Measurements from ENCODE around the gene COL4A1.

COL4A1 gene

DNA sequence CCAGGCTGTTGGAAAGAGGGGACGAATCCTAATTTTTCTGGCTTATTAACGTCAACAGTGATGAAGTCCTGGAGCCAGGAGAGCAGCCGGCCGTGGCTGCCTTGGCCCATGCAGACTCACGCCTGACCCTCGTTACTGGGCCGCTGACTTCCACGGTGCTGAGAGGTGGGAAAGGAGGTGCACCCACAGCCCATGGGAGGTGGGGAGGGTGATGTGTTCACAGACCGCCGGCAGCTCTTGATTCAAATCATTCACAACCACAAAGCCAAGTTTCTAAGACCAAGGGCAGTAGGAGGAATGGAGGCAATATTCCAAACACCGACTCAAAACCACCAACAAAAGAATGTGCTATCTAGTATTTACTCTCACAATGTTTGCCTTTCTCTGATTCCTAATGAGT lies 24.4 kb upstream of the COL4A1 start:
- Histone ChIP-seq H3K27ac (ENCODE audit: low read depth, low read length) (no peak overlapping the region), H3K4me3 (ENCODE audit: low read depth, low read length) (no peak overlapping the region), H3K9me3 (ENCODE audit: control insufficient read depth, insufficient read depth, low read length) (no peaks in the 10 kb centered on the region), H3K4me1 (ENCODE audit: control insufficient read depth, insufficient read depth, low read length) (peaks cover 30% of the 10 kb centered on the region), H3K9ac (ENCODE audit: low read depth, low read length) (no peak overlapping the region), H3K27me3 (ENCODE audit: control insufficient read depth, insufficient read depth, low read length) (no peaks in the 10 kb centered on the region), H3K36me3 (ENCODE audit: control insufficient read depth, insufficient read depth, low read length) (no peaks in the 10 kb centered on the region)

DNA sequence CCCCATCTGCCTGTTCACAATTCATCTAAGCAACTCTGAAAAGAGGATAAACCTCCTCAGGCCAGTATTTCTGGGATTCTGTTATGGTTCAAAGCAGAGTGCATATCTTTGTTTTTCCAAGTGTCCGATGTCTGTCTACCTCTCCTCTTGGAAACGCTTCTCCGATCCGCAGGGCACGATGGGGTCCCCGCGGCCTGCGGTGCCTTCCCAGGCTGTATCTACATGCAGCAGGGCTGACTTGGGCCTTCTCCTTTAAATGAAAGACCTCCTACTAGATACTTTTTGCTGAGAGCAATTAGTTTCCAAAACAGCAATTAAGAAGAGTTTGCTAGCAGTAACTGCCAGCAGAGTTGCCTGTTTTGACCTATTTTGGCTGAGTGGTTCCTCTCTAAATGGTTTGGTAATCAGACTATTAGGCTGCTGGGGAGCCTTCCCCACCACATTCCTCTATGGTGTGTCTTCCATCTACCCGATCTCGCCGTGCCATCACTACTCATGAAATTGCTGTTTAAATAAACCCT lies 23.6 kb upstream of the COL4A1 start:
- Histone ChIP-seq H3K27ac (ENCODE audit: low read depth, low read length) (no peak overlapping the region), H3K27me3 (ENCODE audit: control insufficient read depth, insufficient read depth, low read length) (no peaks in the 10 kb centered on the region), H3K4me1 (ENCODE audit: control insufficient read depth, insufficient read depth, low read length) (peaks cover 32% of the 10 kb centered on the region), H3K36me3 (ENCODE audit: control insufficient read depth, insufficient read depth, low read length) (no peaks in the 10 kb centered on the region), H3K9ac (ENCODE audit: low read depth, low read length) (no peak overlapping the region), H3K9me3 (ENCODE audit: control insufficient read depth, insufficient read depth, low read length) (no peaks in the 10 kb centered on the region), H3K4me3 (ENCODE audit: low read depth, low read length) (no peak overlapping the region)

DNA sequence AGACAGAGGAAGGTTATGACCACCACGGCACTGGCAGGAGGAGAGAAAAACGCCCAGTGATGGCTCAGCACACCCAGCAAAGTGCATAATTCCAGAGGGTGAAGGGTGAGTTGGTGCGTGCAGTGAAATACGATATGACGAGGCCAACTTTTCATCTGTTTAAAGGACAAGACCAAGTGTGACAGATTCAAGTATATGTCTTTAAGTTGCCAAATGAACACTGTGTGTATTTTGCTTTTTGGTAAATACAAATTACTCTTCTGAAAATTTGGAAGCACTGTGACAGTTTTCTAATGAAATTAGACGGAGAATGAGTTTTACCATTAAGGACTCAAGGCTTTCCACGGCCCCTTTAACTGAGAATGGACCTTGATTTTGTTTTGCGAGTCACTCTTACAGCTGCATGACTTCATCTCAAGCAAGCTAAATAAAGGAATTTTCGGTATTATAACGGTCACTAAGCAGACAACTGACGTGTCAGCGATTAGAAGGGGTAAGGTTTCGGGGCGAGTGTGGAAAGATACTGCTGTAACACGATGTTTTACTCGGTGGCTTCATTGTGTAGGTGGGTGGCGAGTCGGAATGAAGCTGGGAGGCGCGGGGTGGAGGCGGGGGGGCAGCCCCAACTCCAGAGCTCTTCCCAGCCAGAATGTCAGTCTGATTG lies 23.0 kb upstream of the COL4A1 start:
- H3K4me3 ChIP-seq (ENCODE audit: low read depth, low read length): no peak overlapping the region
- no peaks in the 10 kb centered on the region for H3K9me3 ChIP-seq (ENCODE audit: control insufficient read depth, insufficient read depth, low read length)
- H3K4me1 ChIP-seq (ENCODE audit: control insufficient read depth, insufficient read depth, low read length): peaks cover 32% of the 10 kb centered on the region
- no peaks in the 10 kb centered on the region for H3K27me3 ChIP-seq (ENCODE audit: control insufficient read depth, insufficient read depth, low read length)
- H3K27ac ChIP-seq (ENCODE audit: low read depth, low read length): no peak overlapping the region
- H3K9ac ChIP-seq (ENCODE audit: low read depth, low read length): no peak overlapping the region
- no peaks in the 10 kb centered on the region for H3K36me3 ChIP-seq (ENCODE audit: control insufficient read depth, insufficient read depth, low read length)

DNA sequence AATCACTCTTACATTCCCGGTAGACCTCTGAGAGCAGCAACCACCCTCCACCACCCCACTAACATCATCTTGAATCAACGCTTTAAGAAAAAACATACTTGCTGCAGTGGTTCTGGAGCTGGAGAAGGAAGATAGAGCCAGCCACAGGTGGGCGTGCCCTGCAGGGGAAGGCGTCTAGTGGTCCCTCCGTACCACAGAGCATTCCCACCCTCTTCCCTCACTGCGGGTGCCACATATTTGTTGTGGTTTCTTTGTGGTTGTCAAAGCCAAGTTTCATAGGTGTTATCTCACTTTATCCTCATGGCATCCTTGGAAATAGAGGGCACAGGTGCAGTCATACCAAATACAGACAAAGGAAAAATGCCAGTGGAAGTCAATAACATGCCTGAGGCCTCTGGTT lies 22.3 kb upstream of the COL4A1 start:
- Histone ChIP-seq H3K9ac (ENCODE audit: low read depth, low read length) (no peak overlapping the region), H3K4me3 (ENCODE audit: low read depth, low read length) (no peak overlapping the region), H3K36me3 (ENCODE audit: control insufficient read depth, insufficient read depth, low read length) (no peaks in the 10 kb centered on the region), H3K27ac (ENCODE audit: low read depth, low read length) (no peak overlapping the region), H3K9me3 (ENCODE audit: control insufficient read depth, insufficient read depth, low read length) (no peaks in the 10 kb centered on the region), H3K27me3 (ENCODE audit: control insufficient read depth, insufficient read depth, low read length) (no peaks in the 10 kb centered on the region), H3K4me1 (ENCODE audit: control insufficient read depth, insufficient read depth, low read length) (peaks cover 32% of the 10 kb centered on the region)

DNA sequence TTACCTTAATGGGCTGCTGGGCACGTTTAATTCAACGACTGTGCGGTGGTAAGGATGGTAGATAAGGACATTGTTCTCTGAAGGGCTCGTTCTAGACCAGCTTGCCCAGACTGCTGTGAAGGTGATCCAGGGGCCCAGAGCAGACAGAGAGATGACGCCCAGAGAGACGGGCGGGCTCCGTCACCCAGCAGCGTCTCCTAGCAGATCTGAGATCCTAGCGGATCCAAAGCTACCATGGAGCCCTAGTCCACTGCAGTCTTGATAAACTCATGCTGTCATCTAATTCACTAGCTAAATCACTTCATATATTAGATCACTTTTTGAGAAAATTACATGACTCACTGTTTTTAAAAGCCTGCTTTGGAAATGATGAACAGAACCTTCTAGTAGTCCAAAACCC lies 21.6 kb upstream of the COL4A1 start:
- peaks cover 34% of the 10 kb centered on the region for H3K4me1 ChIP-seq (ENCODE audit: control insufficient read depth, insufficient read depth, low read length)
- H3K4me3 ChIP-seq (ENCODE audit: low read depth, low read length): no peak overlapping the region
- no peaks in the 10 kb centered on the region for H3K9me3 ChIP-seq (ENCODE audit: control insufficient read depth, insufficient read depth, low read length)
- no peaks in the 10 kb centered on the region for H3K27me3 ChIP-seq (ENCODE audit: control insufficient read depth, insufficient read depth, low read length)
- H3K27ac ChIP-seq (ENCODE audit: low read depth, low read length): no peak overlapping the region
- H3K9ac ChIP-seq (ENCODE audit: low read depth, low read length): no peak overlapping the region
- no peaks in the 10 kb centered on the region for H3K36me3 ChIP-seq (ENCODE audit: control insufficient read depth, insufficient read depth, low read length)

DNA sequence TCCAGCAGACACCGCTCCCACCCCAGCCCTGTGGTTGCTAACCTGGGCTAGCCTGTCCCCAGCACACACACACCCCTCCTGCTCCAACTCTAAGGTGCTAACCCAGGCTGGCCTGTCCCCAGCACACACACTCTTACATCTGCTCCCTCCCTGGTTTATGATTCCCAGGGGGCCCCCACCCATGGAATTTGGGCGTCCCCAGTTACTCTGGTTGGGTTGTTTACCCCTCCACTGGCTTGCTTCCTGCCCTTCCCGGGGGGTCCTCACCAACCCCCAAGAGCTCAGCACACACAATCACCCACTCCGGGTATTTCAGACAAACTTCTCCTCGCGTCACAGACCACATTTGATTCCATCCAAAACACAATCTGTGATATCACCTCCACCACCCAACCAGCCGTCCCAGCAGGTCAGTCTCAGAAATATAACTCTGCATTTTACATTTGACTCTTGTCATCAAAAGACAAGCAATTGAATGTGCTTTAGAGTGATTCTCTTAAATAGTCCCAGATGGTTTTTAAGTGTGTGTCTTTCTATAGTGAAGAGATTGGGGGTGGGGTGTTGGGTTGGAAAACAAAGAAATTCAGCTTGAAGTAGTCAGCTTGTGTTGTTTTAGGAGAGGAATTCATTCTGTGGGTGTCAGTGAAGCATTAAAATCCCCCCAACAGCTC lies 20.2 kb upstream of the COL4A1 start:
- Histone ChIP-seq H3K27ac (ENCODE audit: low read depth, low read length) (peak overlapping the region; percentile 81), H3K27me3 (ENCODE audit: control insufficient read depth, insufficient read depth, low read length) (no peaks in the 10 kb centered on the region), H3K9ac (ENCODE audit: low read depth, low read length) (no peak overlapping the region), H3K36me3 (ENCODE audit: control insufficient read depth, insufficient read depth, low read length) (no peaks in the 10 kb centered on the region), H3K9me3 (ENCODE audit: control insufficient read depth, insufficient read depth, low read length) (no peaks in the 10 kb centered on the region), H3K4me3 (ENCODE audit: low read depth, low read length) (peak overlapping the region; percentile 31), H3K4me1 (ENCODE audit: control insufficient read depth, insufficient read depth, low read length) (peaks cover 36% of the 10 kb centered on the region)

DNA sequence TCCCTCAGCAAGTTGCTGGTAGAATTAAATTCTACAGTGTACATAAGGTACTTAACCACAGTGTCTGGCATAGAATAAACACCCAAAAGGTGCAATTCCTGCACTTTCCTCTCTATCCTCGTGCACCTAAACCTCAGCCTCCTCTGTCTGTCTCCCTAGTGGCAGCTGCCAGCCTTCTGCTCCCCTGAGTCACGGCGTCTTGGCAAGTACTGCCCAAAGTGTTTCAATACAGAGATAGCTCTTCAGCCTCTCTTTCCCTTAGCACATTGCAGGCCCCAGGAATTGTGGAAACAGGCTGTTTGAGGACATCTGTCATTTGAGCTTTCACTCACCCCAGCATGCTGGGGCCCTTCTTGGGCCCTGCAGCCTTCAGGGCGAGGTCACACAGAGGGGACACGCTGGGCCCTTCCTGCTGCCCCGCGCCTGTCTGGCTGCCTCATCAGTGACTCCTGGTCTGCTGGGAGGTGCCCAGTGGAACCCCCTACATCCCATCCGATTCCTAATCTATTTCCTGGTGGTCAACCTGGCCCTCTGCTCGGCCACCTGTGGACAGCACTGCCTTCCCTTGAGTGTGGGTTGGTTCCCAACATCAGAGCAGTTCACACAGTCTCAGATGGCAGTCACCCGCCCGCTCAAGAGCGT lies 19.4 kb upstream of the COL4A1 start:
- Histone ChIP-seq H3K27me3 (ENCODE audit: control insufficient read depth, insufficient read depth, low read length) (no peaks in the 10 kb centered on the region), H3K4me3 (ENCODE audit: low read depth, low read length) (no peak overlapping the region), H3K4me1 (ENCODE audit: control insufficient read depth, insufficient read depth, low read length) (peaks cover 36% of the 10 kb centered on the region), H3K9me3 (ENCODE audit: control insufficient read depth, insufficient read depth, low read length) (no peaks in the 10 kb centered on the region), H3K36me3 (ENCODE audit: control insufficient read depth, insufficient read depth, low read length) (no peaks in the 10 kb centered on the region), H3K27ac (ENCODE audit: low read depth, low read length) (peak overlapping the region; percentile 81), H3K9ac (ENCODE audit: low read depth, low read length) (no peak overlapping the region)

DNA sequence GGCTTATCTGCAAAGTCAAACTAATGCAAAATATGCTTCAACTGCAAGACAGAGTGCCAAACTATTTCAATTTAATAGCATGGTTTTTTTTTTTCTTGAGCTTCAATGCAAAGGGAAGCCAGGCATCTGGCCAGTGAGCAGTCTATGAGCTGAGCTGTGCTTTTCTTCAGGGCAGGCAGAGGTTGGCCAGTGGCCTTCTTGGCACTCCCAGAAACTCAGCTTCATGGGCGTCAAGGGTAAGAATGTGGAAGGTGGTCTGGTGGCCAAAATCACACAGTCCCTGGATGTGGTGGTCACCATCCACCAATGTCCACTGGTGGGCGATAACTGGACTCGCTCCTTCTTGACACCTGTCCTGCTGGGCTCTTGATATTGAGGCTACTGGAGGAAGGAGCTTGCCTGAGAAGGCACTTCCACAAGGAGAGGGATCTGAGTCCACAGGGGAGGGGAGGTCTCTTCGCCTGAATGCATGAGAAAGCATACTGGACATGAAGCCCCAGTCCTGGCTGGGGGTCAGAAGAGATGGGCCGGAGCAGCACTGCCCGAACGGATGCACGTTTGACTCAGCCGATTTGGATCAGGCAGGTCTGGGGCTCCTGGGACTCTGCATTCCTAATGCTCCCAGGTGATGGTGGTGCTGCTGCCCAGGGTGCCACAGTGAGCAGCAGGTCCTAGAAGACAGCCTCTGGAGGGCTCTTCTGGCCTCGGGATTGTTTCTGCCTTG lies 17.2 kb upstream of the COL4A1 start:
- Histone ChIP-seq H3K36me3 (ENCODE audit: control insufficient read depth, insufficient read depth, low read length) (no peaks in the 10 kb centered on the region), H3K4me3 (ENCODE audit: low read depth, low read length) (no peak overlapping the region), H3K27ac (ENCODE audit: low read depth, low read length) (no peak overlapping the region), H3K4me1 (ENCODE audit: control insufficient read depth, insufficient read depth, low read length) (peaks cover 33% of the 10 kb centered on the region), H3K9ac (ENCODE audit: low read depth, low read length) (no peak overlapping the region), H3K27me3 (ENCODE audit: control insufficient read depth, insufficient read depth, low read length) (no peaks in the 10 kb centered on the region), H3K9me3 (ENCODE audit: control insufficient read depth, insufficient read depth, low read length) (no peaks in the 10 kb centered on the region)

DNA sequence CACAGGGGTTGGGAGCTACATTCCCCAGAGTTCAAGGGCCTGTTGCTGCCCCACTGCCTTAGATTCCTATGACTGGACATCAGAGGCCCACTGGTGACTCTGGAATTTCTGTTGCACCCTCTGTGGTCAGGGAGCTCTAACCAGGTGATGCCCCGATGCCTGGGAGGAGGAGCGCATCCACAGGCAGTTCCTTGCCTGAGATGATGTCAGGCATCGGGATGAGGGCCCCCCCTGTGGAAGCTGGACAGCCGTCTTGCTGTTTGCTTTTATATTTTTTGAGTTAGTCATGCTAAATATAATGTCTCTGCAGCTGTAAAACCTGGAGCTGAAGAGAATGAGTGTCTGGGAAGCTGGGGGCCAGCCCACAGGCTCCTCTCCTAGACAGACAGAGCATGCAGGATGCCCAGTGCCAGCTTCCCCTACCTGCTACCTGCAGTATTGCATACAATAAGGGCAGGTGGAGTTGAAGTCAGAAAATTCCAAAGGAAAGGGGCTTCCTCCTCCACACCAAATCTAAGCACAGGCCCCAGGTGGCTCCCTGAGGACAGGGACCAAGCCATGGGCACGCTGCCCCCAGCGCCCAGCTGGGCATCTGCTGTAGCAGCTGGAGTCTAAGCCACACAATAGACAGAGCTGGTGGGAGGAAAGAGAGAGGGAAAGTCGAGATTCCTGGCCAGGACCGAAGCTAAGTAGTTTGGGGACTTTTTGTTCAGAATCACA lies 16.4 kb upstream of the COL4A1 start:
- no peaks in the 10 kb centered on the region for H3K27me3 ChIP-seq (ENCODE audit: control insufficient read depth, insufficient read depth, low read length)
- H3K9me3 ChIP-seq (ENCODE audit: control insufficient read depth, insufficient read depth, low read length): no peaks in the 10 kb centered on the region
- no peak overlapping the region for H3K27ac ChIP-seq (ENCODE audit: low read depth, low read length)
- no peak overlapping the region for H3K4me3 ChIP-seq (ENCODE audit: low read depth, low read length)
- no peaks in the 10 kb centered on the region for H3K36me3 ChIP-seq (ENCODE audit: control insufficient read depth, insufficient read depth, low read length)
- peaks cover 34% of the 10 kb centered on the region for H3K4me1 ChIP-seq (ENCODE audit: control insufficient read depth, insufficient read depth, low read length)
- H3K9ac ChIP-seq (ENCODE audit: low read depth, low read length): no peak overlapping the region

DNA sequence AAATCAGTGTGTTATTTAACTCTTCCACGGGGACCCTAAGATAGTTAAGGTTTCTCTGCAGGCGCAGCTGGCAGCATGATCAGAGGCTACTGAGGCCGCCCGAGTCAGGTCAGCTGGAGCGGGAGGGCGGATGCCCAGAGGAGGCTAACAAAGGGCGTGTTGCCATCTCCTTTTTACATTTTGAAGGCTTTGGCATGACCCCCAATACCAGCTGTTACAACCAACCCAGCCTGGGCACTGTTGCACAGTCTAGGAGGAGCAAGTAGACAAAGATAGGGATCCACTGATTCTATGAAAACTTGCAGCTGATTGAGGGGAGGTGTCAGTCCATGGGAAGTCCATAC lies 15.8 kb upstream of the COL4A1 start:
- H3K27me3 ChIP-seq (ENCODE audit: control insufficient read depth, insufficient read depth, low read length): no peaks in the 10 kb centered on the region

More for the DNA sequence above, 15.8 kb upstream of the COL4A1 start:
- peaks cover 31% of the 10 kb centered on the region for H3K4me1 ChIP-seq (ENCODE audit: control insufficient read depth, insufficient read depth, low read length)
- H3K4me3 ChIP-seq (ENCODE audit: low read depth, low read length): no peak overlapping the region
- H3K9ac ChIP-seq (ENCODE audit: low read depth, low read length): no peak overlapping the region
- H3K36me3 ChIP-seq (ENCODE audit: control insufficient read depth, insufficient read depth, low read length): no peaks in the 10 kb centered on the region
- H3K27ac ChIP-seq (ENCODE audit: low read depth, low read length): no peak overlapping the region
- no peaks in the 10 kb centered on the region for H3K9me3 ChIP-seq (ENCODE audit: control insufficient read depth, insufficient read depth, low read length)
